ENCODE measurements around the gene CNPY2.

GRCh38 chr12:56326533-56326932, 10.7 kb upstream of the CNPY2 start:
- TF ChIP-seq, protein P1, sequence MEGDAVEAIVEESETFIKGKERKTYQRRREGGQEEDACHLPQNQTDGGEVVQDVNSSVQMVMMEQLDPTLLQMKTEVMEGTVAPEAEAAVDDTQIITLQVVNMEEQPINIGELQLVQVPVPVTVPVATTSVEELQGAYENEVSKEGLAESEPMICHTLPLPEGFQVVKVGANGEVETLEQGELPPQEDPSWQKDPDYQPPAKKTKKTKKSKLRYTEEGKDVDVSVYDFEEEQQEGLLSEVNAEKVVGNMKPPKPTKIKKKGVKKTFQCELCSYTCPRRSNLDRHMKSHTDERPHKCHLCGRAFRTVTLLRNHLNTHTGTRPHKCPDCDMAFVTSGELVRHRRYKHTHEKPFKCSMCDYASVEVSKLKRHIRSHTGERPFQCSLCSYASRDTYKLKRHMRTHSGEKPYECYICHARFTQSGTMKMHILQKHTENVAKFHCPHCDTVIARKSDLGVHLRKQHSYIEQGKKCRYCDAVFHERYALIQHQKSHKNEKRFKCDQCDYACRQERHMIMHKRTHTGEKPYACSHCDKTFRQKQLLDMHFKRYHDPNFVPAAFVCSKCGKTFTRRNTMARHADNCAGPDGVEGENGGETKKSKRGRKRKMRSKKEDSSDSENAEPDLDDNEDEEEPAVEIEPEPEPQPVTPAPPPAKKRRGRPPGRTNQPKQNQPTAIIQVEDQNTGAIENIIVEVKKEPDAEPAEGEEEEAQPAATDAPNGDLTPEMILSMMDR (conservative IDR thresholded peaks at IDR 0.05), result no peak
- no peak for TF ChIP-seq ZFX (IDR thresholded peaks at IDR 0.05)
